Neural cell (in vitro differentiated cells): ENCODE results near the gene SRCAP.

ENCODE experiments used
- POLR2AphosphoS5 ChIP-seq: IDR thresholded peaks from 2 replicates; pipeline ENCODE4 v1.6.1; 2012
- SMC3 ChIP-seq: fragments of 450-650 bp; conservative IDR thresholded peaks from 2 replicates; pipeline ENCODE4 v1.6.1; 2014; ENCODE audit warnings: antibody characterized with exemption, mild to moderate bottlenecking, moderate library complexity; ENCODE audit not compliant: poor library complexity
- TF ChIP-seq, protein P1 (sequence below): fragments of 450-650 bp; IDR thresholded peaks from 2 replicates; pipeline ENCODE4 v1.5.1; 2014; ENCODE audit warnings: antibody characterized with exemption, mild to moderate bottlenecking, moderate library complexity; ENCODE audit not compliant: poor library complexity, severe bottlenecking

DNA sequence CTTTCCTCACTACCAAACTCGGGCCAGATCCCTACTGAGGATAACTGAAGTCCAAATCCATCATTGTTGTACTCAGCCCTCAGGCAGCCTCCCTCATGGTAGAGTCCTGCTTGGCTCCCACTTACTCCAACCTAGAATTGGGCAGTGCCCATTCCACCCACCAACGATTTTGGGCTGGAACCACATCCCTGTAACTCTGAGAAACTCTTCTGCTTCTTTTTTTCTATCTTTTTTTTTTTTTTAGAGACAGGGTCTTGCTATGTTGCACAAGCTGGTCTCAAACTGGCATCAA lies 47.0 kb upstream of the SRCAP start:
- TF ChIP-seq, protein P1, sequence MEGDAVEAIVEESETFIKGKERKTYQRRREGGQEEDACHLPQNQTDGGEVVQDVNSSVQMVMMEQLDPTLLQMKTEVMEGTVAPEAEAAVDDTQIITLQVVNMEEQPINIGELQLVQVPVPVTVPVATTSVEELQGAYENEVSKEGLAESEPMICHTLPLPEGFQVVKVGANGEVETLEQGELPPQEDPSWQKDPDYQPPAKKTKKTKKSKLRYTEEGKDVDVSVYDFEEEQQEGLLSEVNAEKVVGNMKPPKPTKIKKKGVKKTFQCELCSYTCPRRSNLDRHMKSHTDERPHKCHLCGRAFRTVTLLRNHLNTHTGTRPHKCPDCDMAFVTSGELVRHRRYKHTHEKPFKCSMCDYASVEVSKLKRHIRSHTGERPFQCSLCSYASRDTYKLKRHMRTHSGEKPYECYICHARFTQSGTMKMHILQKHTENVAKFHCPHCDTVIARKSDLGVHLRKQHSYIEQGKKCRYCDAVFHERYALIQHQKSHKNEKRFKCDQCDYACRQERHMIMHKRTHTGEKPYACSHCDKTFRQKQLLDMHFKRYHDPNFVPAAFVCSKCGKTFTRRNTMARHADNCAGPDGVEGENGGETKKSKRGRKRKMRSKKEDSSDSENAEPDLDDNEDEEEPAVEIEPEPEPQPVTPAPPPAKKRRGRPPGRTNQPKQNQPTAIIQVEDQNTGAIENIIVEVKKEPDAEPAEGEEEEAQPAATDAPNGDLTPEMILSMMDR, result no peak
- TF ChIP-seq SMC3 (no peak), POLR2AphosphoS5 (no peak)
